ENCODE results near the gene FBXO31.

The FBXO31 gene

GRCh38 chr16:87374313-87374712, 9.3 kb downstream of the FBXO31 start:
- H3K27ac ChIP-seq (replicated peaks), result no peak overlapping the region
- no peak overlapping the region for H3K4me3 ChIP-seq (replicated peaks; ENCODE audit: insufficient read depth, low read length)
- H3K27me3 ChIP-seq (ENCODE audit: insufficient read depth, poor library complexity, severe bottlenecking), result no peaks in the 10 kb centered on the region
- DNase-seq (ENCODE audit: low read depth in 1 of 2, low spot score in 1 of 2), result no peak
- no peak for TF ChIP-seq SPI1 (IDR thresholded peaks at IDR 0.05; ENCODE audit: borderline replicate concordance, low read depth)
- TF ChIP-seq POLR2AphosphoS5 (IDR thresholded peaks at IDR 0.05; ENCODE audit: low read depth), result no peak
- no peak for TF ChIP-seq CTCF (IDR thresholded peaks at IDR 0.05; ENCODE audit: insufficient read depth, low read length)
- no peak for TF ChIP-seq GABPA (IDR thresholded peaks at IDR 0.05; ENCODE audit: low read depth)
- no peak for TF ChIP-seq REST (IDR thresholded peaks at IDR 0.05; ENCODE audit: insufficient replicate concordance, low read depth)

- Histone ChIP-seq H3K27me3 (ENCODE audit: insufficient read depth, poor library complexity, severe bottlenecking) (no peaks in the 10 kb centered on the region), H3K27ac (replicated peaks) (no peak overlapping the region), H3K4me3 (replicated peaks; ENCODE audit: insufficient read depth, low read length) (no peak overlapping the region)
- no peak for DNase-seq (ENCODE audit: low read depth in 1 of 2, low spot score in 1 of 2)
- TF ChIP-seq GABPA (IDR thresholded peaks at IDR 0.05; ENCODE audit: low read depth) (no peak), CTCF (IDR thresholded peaks at IDR 0.05; ENCODE audit: insufficient read depth, low read length) (no peak), SPI1 (IDR thresholded peaks at IDR 0.05; ENCODE audit: borderline replicate concordance, low read depth) (no peak)
These were observed 11.3 kb downstream of the FBXO31 start for GRCh38 chr16:87372305-87372704.

GRCh38 chr16:87371261-87371866, 12.2 kb downstream of the FBXO31 start:
- no peak overlapping the region for H3K27ac ChIP-seq (replicated peaks)
- TF ChIP-seq POLR2AphosphoS5 (IDR thresholded peaks at IDR 0.05; ENCODE audit: low read depth), result no peak
- no peaks in the 10 kb centered on the region for H3K27me3 ChIP-seq (ENCODE audit: insufficient read depth, poor library complexity, severe bottlenecking)

GRCh38 chr16:87369796-87370719, 13.5 kb downstream of the FBXO31 start:
- no peak for TF ChIP-seq SPI1 (IDR thresholded peaks at IDR 0.05; ENCODE audit: borderline replicate concordance, low read depth)
- no peak for TF ChIP-seq POLR2AphosphoS5 (IDR thresholded peaks at IDR 0.05; ENCODE audit: low read depth)
- no peak for TF ChIP-seq REST (IDR thresholded peaks at IDR 0.05; ENCODE audit: insufficient replicate concordance, low read depth)
- no peak for TF ChIP-seq CTCF (IDR thresholded peaks at IDR 0.05; ENCODE audit: insufficient read depth, low read length)
- no peak for TF ChIP-seq GABPA (IDR thresholded peaks at IDR 0.05; ENCODE audit: low read depth)
- no peak for DNase-seq (ENCODE audit: low read depth in 1 of 2, low spot score in 1 of 2)
- Histone ChIP-seq H3K27me3 (ENCODE audit: insufficient read depth, poor library complexity, severe bottlenecking) (no peaks in the 10 kb centered on the region), H3K4me3 (replicated peaks; ENCODE audit: insufficient read depth, low read length) (no peak overlapping the region), H3K27ac (replicated peaks) (no peak overlapping the region)

More at GRCh38 chr16:87371261-87371866, 12.2 kb downstream of the FBXO31 start:
- H3K4me3 ChIP-seq (replicated peaks; ENCODE audit: insufficient read depth, low read length), result no peak overlapping the region
- no peak for DNase-seq (ENCODE audit: low read depth in 1 of 2, low spot score in 1 of 2)
